Measurements from ENCODE around the gene HORMAD2. TPM values are rescaled to one million over a fixed set of nuclear protein-coding genes. Genes with fewer than 3 reads are reported as not detected.

The HORMAD2 gene
- total RNA-seq, 1 experiment from 2014 or later: not detected

DNA sequence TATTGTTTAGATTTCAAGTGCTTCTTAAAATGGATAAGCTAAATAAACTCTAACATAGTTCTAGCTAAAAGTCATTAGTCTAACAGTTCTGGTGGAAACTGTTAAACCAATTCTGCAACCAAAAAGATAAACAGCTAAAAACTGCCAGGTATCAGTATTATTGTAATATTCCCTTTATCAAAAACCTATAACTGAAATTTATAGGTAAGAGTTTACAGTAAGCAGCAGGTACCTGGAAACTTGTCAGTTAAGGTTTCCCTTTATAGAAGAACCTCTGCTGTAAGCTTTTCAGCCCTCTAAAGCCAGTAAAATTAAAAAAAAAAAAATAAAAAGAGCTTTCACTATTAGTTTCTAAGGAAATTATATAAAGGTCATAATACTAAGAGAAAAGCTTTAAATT lies 105.3 kb downstream of the HORMAD2 start:
- Histone ChIP-seq H3K27me3 (replicated peaks; ENCODE audit: insufficient read depth, low read depth, low read length, poor library complexity) (no peaks in the 10 kb centered on the region), H3K36me3 (ENCODE audit: insufficient read depth, low read length, poor library complexity, severe bottlenecking) (no peaks in the 10 kb centered on the region), H3K9me3 (ENCODE audit: low read depth, low read length, poor library complexity, severe bottlenecking) (no peaks in the 10 kb centered on the region), H3K27ac (ENCODE audit: low read depth, low read length, poor library complexity, severe bottlenecking) (no peak overlapping the region), H3K4me3 (ENCODE audit: low read depth, low read length, poor library complexity, severe bottlenecking) (no peak overlapping the region), H3K4me1 (ENCODE audit: insufficient read depth, low read length, poor library complexity, severe bottlenecking) (no peaks in the 10 kb centered on the region)
- no peak for DNase-seq (ENCODE audit: low spot score)
- ChIA-PET POLR2A (ENCODE audit: low non-redundant PET) (no interaction called here), CTCF (no interaction called here)
- intact Hi-C loops (cut with micrococcal nuclease; ENCODE audit: unreplicated experiment): no loop called here
- no TSS peak for BruUV-seq (replicated peaks)
- TF ChIP-seq EZH2 (IDR thresholded peaks at IDR 0.05; ENCODE audit: borderline replicate concordance, low read depth, low read length, poor library complexity, severe bottlenecking): no peak
- TF ChIP-seq, protein P1, sequence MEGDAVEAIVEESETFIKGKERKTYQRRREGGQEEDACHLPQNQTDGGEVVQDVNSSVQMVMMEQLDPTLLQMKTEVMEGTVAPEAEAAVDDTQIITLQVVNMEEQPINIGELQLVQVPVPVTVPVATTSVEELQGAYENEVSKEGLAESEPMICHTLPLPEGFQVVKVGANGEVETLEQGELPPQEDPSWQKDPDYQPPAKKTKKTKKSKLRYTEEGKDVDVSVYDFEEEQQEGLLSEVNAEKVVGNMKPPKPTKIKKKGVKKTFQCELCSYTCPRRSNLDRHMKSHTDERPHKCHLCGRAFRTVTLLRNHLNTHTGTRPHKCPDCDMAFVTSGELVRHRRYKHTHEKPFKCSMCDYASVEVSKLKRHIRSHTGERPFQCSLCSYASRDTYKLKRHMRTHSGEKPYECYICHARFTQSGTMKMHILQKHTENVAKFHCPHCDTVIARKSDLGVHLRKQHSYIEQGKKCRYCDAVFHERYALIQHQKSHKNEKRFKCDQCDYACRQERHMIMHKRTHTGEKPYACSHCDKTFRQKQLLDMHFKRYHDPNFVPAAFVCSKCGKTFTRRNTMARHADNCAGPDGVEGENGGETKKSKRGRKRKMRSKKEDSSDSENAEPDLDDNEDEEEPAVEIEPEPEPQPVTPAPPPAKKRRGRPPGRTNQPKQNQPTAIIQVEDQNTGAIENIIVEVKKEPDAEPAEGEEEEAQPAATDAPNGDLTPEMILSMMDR (conservative IDR thresholded peaks at IDR 0.05; ENCODE audit: low read depth, low read length): no peak

GRCh38 chr22:30186041-30186440 lies 105.8 kb downstream of the HORMAD2 start:
- no peaks in the 10 kb centered on the region for H3K36me3 ChIP-seq (ENCODE audit: insufficient read depth, low read length, poor library complexity, severe bottlenecking)
- intact Hi-C loops (cut with micrococcal nuclease; ENCODE audit: unreplicated experiment): no loop called here
- no peak for TF ChIP-seq EZH2 (IDR thresholded peaks at IDR 0.05; ENCODE audit: borderline replicate concordance, low read depth, low read length, poor library complexity, severe bottlenecking)
- TF ChIP-seq, protein P1 (conservative IDR thresholded peaks at IDR 0.05; ENCODE audit: low read depth, low read length): no peak
- ChIA-PET POLR2A (ENCODE audit: low non-redundant PET) (no interaction called here), CTCF (no interaction called here)
- no peak overlapping the region for H3K27ac ChIP-seq (ENCODE audit: low read depth, low read length, poor library complexity, severe bottlenecking)
- DNase-seq (ENCODE audit: low spot score): no peak
- H3K9me3 ChIP-seq (ENCODE audit: low read depth, low read length, poor library complexity, severe bottlenecking): no peaks in the 10 kb centered on the region
- no peaks in the 10 kb centered on the region for H3K27me3 ChIP-seq (replicated peaks; ENCODE audit: insufficient read depth, low read depth, low read length, poor library complexity)
- no peaks in the 10 kb centered on the region for H3K4me1 ChIP-seq (ENCODE audit: insufficient read depth, low read length, poor library complexity, severe bottlenecking)
- no TSS peak for BruUV-seq (replicated peaks)
- H3K4me3 ChIP-seq (ENCODE audit: low read depth, low read length, poor library complexity, severe bottlenecking): no peak overlapping the region

DNA sequence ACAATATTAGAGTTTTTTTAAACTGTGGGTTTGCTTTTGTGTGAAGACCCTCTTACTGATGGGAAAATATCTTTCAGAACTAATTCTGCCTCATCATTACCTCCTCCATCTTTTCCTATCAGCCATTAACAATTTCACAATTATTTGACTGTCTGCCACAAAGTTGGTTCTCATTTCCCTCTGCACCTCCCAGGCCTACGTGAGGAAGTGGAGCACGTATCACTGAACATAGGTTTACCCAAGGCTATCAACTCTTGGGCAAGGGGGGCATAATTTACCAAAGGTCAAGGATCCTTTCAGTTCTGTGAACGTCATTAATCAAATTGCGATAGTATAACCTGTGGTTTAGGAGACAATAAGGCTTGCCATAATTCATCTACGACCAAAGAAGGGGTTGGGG lies 106.2 kb downstream of the HORMAD2 start:
- Histone ChIP-seq H3K27ac (ENCODE audit: low read depth, low read length, poor library complexity, severe bottlenecking) (no peak overlapping the region), H3K36me3 (ENCODE audit: insufficient read depth, low read length, poor library complexity, severe bottlenecking) (no peaks in the 10 kb centered on the region), H3K27me3 (replicated peaks; ENCODE audit: insufficient read depth, low read depth, low read length, poor library complexity) (no peaks in the 10 kb centered on the region), H3K4me1 (ENCODE audit: insufficient read depth, low read length, poor library complexity, severe bottlenecking) (no peaks in the 10 kb centered on the region), H3K4me3 (ENCODE audit: low read depth, low read length, poor library complexity, severe bottlenecking) (no peak overlapping the region), H3K9me3 (ENCODE audit: low read depth, low read length, poor library complexity, severe bottlenecking) (no peaks in the 10 kb centered on the region)
- intact Hi-C loops (cut with micrococcal nuclease; ENCODE audit: unreplicated experiment): no loop called here
- no peak for DNase-seq (ENCODE audit: low spot score)
- CTCF ChIA-PET: no interaction called here
- no TSS peak for BruUV-seq (replicated peaks)
- POLR2A ChIA-PET (ENCODE audit: low non-redundant PET): no interaction called here
- no peak for TF ChIP-seq EZH2 (IDR thresholded peaks at IDR 0.05; ENCODE audit: borderline replicate concordance, low read depth, low read length, poor library complexity, severe bottlenecking)
- TF ChIP-seq, protein P1 (conservative IDR thresholded peaks at IDR 0.05; ENCODE audit: low read depth, low read length): no peak
